Measurements from ENCODE around the gene STARD3NL. TPM values are rescaled to one million over a fixed set of nuclear protein-coding genes. Genes with fewer than 3 reads are reported as not detected.
"Not testable (repeated sequence)": the region's sequence is repeated elsewhere in the genome, so short reads cannot be mapped to it uniquely, and the experiment has no call there.

The STARD3NL gene
- polyA plus RNA-seq, 6 donors from 2014 or later, result 48.1 to 80.2 (median 55.0) TPM

GRCh38 chr7:38265958-38266357, 87.9 kb downstream of the STARD3NL start:
- H3K9me3 Mint-ChIP-seq; H3K27me3 Mint-ChIP-seq; H3K36me3 Mint-ChIP-seq; H3K4me3 Mint-ChIP-seq; H3K4me1 Mint-ChIP-seq; ATAC-seq (ENCODE audit: low read depth in 2 of 2); H3K27ac Mint-ChIP-seq; DNase-seq: not testable (repeated sequence)

GRCh38 chr7:38269704-38270346, 91.8 kb downstream of the STARD3NL start:
- not testable (repeated sequence) for H3K27ac Mint-ChIP-seq; H3K36me3 Mint-ChIP-seq; H3K27me3 Mint-ChIP-seq; H3K4me1 Mint-ChIP-seq; DNase-seq; ATAC-seq (ENCODE audit: low read depth in 2 of 2); H3K4me3 Mint-ChIP-seq; H3K9me3 Mint-ChIP-seq

GRCh38 chr7:38270405-38270804, 92.4 kb downstream of the STARD3NL start:
- H3K27me3 Mint-ChIP-seq; H3K36me3 Mint-ChIP-seq; ATAC-seq (ENCODE audit: low read depth in 2 of 2); H3K9me3 Mint-ChIP-seq; H3K4me3 Mint-ChIP-seq; H3K27ac Mint-ChIP-seq; DNase-seq; H3K4me1 Mint-ChIP-seq: not testable (repeated sequence)

GRCh38 chr7:38273286-38273995, 95.4 kb downstream of the STARD3NL start, which contains the start of gene TARP:
TARP (minus strand) TSS chr7:38273636.
- no peak within 1 kb of the TSS for H3K4me3 Mint-ChIP-seq
- no peak within 1 kb of the TSS for H3K27ac Mint-ChIP-seq

GRCh38 chr7:38274486-38274885, 96.4 kb downstream of the STARD3NL start:
- DNase-seq, result no peak
- no peaks in the 10 kb centered on the region for H3K9me3 Mint-ChIP-seq

More at GRCh38 chr7:38273286-38273995, 95.4 kb downstream of the STARD3NL start, which contains the start of gene TARP:
- Mint-ChIP-seq H3K27me3 (no peaks in the 10 kb centered on the region), H3K36me3 (no peaks in the 10 kb centered on the region), H3K9me3 (no peaks in the 10 kb centered on the region), H3K4me1 (no peaks in the 10 kb centered on the region)
- no peak for DNase-seq
- no peak for ATAC-seq (ENCODE audit: low read depth in 2 of 2)

GRCh38 chr7:38274927-38275620, 97.0 kb downstream of the STARD3NL start:
- H3K27me3 Mint-ChIP-seq, result no peaks in the 10 kb centered on the region
- no peaks in the 10 kb centered on the region for H3K9me3 Mint-ChIP-seq
- ATAC-seq (ENCODE audit: low read depth in 2 of 2), result no peak
- no peak overlapping the region for H3K4me3 Mint-ChIP-seq
- H3K4me1 Mint-ChIP-seq, result no peaks in the 10 kb centered on the region
- no peaks in the 10 kb centered on the region for H3K36me3 Mint-ChIP-seq
- DNase-seq, result no peak
- H3K27ac Mint-ChIP-seq, result no peak overlapping the region

More at GRCh38 chr7:38274486-38274885, 96.4 kb downstream of the STARD3NL start:
- Mint-ChIP-seq H3K27ac (no peak overlapping the region), H3K27me3 (no peaks in the 10 kb centered on the region), H3K4me3 (no peak overlapping the region), H3K36me3 (no peaks in the 10 kb centered on the region), H3K4me1 (no peaks in the 10 kb centered on the region)
- ATAC-seq (ENCODE audit: low read depth in 2 of 2), result no peak

GRCh38 chr7:38276096-38276877, 98.2 kb downstream of the STARD3NL start:
- Mint-ChIP-seq H3K27ac (no peak overlapping the region), H3K4me1 (no peaks in the 10 kb centered on the region), H3K27me3 (no peaks in the 10 kb centered on the region), H3K4me3 (no peak overlapping the region), H3K36me3 (no peaks in the 10 kb centered on the region), H3K9me3 (no peaks in the 10 kb centered on the region)
- DNase-seq (no peak), ATAC-seq (ENCODE audit: low read depth in 2 of 2) (no peak)

- Mint-ChIP-seq H3K4me3 (no peak overlapping the region), H3K9me3 (no peaks in the 10 kb centered on the region), H3K27ac (no peak overlapping the region), H3K4me1 (peaks cover 0 to 7% (median 0%) of the 10 kb centered on the region in 3 donors), H3K36me3 (no peaks in the 10 kb centered on the region), H3K27me3 (peaks cover 7 to 9% (median 7%) of the 10 kb centered on the region in 3 donors)
- DNase-seq (no peak), ATAC-seq (ENCODE audit: low read depth in 2 of 2) (no peak)
Measured at GRCh38 chr7:38280000-38280399, 102.0 kb downstream of the STARD3NL start.
